NCI-H1105 treated with DMSO at 0.1 percent for 48 hours (cell line): ENCODE data around the gene DMWD.
"Not testable (repeated sequence)": the region's sequence is repeated elsewhere in the genome, so short reads cannot be mapped to it uniquely, and the experiment has no call there.

Experiments used
- DNase-seq: peaks from one replicate; lab custom pipeline; 2025; lab: John Stamatoyannopoulos, UW

The DMWD gene

DNA sequence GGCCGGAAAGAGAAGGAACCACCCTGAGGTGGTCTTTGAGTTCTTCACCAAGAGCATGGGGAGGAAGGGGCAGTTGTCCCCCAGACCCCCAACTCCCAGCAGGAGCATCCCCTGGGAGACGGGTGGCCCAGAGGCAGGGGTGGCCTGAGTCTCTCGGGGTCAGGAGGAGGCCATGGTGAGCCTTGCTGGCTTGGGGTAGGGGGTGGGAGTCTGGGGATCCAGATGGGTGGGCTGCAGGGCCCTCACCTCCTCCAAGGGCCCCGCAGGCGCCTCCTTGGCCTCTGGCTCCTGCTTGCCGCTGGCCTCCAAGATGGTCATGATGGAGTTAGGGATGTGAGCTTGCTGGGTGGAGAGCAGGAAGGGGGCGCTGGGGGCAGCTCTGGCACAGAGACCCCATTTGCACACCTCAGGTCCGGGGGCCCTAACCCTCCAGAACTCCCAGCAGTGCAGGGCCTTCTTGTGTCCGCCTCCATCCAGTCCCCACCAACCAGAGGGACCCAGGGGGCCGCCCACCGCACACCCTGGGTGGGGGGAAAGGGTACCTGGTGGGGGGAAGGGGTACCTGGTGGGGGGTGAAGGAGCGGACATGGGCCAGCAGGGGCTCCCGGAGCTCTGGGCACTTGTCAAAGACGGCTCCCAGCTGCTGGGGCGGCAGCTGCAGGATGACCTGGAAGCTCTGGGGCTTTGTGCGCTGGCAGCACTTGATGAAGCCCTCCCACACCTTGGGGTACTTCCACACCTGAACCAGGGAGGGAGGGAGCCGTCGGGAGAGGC is 23.8 kb upstream of the DMWD start:
- DNase-seq, result no peak

DNA sequence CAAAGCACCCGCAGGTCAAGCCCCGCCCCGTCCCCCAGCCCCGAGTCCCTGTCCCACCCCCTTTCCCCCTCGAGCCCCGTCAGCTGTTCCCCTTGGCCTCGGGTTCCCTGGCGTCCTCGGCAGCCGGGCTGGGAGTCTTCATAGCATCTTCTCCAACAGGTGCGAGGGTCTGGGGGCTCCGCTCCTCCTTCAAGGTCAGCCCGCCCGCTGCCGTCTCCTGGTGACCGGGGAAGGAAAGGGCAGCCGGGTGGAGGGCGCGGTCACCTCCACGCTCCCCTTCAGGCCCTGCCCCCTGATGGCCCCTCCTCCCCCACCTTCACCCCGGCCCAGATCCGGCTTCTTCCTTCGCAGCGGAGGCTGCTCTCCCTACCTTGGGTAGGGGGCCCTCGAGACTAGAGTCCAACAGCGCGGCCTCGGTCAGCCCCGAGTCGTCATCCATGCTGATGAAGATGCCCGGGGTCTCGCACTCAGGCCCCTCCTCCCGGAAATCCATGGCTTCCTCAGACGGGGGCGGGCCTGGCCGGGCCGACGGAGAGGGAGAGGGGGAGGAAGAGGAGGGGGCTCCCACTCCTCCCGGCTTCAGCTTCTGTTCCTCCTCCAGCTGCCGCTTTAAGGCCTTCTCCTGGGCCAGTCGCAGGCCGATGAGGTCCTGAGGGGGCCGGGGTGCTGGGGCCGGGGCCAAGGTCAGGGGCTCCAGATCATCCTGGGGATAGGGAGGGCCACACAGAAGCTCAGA is 23.0 kb upstream of the DMWD start:
- peak; percentile 53 for DNase-seq

DNA sequence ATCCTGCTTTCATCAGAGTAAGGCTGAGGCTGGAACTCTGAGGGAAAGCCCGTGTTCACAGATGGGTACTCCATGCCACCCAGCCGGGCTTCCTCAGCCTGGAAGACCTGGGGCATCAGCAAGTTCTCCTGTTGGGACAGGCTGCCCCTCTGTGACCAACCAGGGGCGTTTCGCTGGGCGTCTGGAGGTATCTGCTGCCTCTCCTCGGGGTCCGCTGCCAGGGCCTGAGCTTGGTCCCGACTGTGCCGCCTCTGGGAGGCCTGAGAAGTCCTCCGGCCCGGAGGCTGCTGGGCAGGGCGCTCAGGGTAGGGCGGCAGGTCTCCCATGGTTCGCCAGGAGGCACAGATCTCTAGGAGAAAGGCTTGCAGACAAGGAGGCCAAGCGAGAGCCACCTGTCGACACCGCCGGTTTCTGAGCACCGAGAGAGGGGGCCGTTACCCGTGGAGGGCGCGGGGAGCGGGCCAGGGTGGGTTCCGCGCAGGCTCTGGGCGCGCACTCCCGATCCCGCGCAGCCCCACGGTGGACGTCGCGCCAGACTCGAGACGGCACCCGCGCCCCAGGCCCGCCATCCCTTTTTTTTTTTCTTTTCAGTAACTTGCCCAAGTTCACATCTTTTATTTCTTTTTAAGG is 22.3 kb upstream of the DMWD start, which contains the start of gene RSPH6A:
RSPH6A (minus strand) TSS at position 458 of the 630 bp plus-strand sequence; CDS start at position 326, 132 bp downstream.
- peak; percentile 9 for DNase-seq

DNA sequence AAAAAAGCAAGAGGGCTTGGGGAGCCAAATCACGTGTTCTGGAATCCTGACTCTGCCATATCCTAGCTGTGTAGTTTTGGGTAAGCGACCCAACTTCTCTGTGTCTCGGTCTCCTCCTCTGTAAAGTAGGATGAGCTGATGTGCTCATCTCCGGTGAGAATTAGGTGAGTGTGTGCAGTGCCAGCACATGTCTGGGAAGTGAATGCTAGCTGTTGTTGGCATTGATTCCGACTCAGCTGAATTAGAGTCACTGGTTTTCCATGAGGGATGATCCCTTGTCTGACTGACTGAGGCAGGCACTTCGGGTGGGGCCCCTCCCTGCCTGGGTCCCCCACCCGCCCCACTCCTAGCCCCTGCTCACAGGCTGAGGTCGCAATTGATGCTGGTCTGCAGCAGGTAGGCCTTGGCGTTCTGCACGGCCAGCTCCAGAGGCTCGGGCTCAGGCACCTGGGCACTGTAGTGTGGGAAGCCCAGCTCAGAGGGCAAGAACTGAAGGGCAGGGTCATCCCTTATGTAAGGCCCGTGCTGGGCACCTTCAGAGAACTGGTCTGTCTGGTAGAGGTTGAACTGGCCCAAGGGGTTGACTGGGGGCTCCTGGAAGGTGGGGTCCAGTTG is 21.6 kb upstream of the DMWD start:
- no peak for DNase-seq

DNA sequence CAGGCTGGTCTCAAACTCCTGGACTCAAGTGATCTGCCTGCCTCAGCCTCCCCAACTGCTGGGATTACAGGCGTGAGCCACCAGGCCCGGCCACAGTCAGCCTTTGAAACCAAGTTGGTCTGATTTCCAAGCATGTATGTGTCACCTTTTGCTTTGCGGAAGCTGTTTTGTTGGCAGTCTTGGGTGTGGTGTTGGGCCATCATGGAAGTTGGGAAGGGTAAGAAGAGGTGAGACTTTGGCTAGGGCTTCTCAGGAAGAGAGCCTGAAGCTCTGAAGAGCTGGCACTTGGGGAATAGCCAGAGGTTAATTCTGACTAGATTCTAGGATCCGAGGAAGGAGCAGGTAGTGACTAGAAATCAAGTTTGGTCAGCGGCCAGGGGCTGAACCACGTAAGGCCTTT is 19.7 kb upstream of the DMWD start:
- no peak for DNase-seq

DNA sequence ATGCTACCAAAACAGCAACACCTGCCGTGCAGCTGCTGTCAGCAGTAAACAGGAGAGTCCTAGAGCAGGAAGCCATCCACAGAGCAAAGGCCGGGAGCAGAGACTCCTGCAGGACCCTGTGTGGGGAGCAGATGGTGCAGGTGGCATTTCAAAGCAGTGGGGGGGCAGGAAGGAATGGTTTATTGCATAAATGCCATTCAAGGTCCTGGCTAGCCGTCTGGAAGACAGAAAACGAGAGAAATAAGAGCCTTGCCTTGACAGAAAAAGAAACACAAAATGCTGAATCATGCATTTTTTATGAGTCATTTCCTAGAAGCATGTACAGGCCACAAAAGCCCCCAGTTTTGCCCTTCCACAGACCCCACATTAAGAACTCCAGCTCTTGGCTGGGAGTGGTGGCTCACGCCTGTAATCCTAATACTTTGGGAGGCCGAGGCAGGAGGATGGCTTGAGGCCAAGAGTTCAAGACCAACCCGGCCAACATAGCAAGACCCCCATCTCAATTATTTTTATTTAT is 17.1 kb upstream of the DMWD start:
- DNase-seq, result peak; percentile 8

DNA sequence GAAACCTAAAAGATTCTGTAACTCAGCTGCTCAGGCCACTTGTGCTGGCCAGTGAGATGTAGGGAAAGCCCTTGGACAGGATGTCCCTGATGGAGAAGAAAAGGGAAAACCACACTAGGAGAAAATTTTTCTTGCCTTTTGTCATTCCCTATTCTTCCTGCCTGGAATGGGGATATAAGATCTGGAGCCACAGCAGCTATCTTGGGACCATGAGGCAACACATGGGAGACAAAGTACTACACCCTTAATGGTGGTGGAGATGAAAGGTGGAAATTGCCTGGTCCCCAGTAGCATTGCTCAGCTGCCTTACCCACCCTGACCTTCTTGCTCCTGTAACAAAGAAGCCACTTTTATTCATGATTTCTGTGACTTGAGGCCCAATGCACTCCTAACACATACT is 13.1 kb upstream of the DMWD start:
- DNase-seq, result no peak

DNA sequence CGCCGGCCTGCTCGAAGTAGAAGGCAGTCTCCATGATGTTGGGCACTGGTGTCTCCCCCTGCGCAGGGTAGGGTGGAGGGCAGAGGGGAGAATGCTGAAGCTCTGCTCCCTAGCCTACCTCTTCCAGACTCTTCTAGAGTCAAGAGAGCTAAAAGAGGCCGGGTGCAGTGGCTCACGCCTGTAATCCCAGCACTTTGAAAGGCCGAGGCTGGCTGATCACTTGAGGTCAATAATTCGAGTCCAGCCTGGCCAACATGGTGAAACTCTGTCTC is 12.2 kb upstream of the DMWD start:
- DNase-seq, result no peak

DNA sequence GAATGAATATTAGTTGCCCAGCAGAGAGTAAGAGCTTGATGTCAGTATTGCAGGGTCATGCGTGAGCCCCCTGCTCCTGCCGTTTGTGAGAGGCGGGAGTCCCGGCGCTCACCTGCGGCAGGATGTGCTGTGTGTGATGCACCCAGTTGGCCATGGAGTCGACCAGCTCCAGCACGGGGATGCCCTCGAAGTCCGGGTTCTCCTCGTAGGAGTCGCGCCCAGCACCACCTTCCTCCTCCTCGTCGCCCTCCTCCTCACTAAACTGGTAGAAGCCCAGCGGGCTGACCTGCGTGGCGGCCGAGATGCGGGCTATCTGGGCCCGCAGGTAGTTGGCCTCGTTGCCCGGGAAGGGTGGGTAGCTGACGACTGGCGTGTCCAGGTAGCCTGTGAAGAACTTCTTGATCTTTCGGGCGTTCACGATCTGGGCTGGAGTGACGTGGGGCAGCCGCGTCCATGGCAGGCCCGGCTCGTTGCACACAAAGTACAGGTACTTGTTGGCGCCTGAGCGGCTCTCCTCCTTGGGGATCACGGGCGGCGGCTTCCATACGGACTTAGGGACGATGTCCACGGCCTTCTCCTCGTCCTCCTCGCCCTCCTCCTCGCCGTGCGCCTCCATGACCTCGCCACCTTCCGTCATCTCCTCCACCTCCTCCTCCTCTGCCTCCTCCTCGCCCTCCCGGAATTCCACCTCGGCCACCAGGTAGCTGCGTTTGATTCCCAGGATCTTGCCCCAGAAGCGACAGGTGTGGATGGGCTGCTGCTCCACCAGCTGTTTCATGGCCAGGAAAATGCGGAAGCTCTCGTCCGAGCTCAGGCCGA is 11.7 kb upstream of the DMWD start:
- no peak for DNase-seq

DNA sequence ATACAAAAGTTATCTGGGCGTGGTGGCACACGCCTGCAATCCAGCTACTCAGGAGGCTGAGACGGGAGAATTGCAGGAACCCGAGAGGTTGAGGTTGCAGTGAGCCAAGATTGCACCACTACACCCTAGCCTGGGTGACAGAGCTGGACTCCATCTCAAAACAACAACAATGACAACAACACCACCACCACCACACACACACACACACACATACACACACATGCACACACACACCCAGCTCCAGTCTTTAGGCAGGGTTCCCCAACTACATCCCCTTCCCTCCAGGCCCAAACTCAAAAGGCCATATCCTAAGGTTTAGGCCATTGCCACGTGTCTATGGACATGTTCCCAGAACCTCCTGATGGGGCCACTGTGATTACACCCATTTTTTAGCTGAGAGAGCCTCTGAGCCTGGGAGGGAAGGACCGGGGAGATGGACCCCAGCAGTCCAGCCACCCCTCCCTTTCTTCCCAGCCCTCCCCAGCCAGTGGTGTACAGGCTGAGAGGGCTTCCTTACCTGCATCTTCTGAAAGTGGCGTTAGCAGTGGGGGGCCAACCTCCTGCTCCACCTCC is 9.0 kb upstream of the DMWD start:
- DNase-seq, result no peak

DNA sequence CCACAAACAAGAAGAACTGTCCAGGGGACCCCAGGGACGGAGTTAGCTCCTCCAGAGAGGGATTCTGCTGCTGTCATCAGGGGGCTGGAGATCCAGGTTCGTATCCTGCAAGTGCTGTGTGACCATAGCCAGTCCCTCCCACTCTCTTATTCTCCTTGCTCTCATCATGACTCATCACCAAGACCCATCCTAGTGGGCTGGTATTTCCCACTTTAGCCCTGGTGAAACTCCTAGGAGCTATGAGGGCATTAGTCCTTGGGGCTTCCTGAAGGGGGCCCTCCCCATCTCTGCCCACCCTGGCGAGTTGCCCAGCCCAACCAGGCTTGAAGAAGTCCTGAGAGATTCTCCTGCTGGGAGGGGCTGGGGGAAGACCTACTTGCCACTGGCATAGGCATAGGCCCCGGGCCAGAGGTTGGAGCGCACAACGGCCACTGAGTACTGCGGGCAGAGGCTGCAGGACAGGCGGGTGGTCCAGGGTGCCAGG is 7.5 kb upstream of the DMWD start:
- DNase-seq, result no peak

DNA sequence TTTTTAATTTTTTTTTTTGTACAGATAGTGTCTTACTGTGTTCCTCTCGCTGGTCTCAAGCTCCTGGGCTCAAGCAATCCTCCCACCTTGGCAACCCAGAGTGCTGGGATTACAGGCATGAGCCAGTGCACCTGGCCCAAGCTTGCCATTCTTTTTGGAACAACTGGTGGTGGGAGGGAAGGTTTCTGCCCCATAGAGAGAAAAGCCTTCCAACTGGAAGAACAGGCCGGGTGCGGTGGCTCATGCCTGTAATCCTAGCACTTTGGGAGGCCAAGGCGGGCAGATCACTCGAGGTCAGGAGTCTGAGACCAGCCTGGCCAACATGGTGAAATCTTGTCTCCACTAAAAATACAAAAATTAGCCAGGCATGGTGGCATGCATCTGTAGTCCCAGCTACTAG is 6.9 kb upstream of the DMWD start:
- DNase-seq, result not testable (repeated sequence)

DNA sequence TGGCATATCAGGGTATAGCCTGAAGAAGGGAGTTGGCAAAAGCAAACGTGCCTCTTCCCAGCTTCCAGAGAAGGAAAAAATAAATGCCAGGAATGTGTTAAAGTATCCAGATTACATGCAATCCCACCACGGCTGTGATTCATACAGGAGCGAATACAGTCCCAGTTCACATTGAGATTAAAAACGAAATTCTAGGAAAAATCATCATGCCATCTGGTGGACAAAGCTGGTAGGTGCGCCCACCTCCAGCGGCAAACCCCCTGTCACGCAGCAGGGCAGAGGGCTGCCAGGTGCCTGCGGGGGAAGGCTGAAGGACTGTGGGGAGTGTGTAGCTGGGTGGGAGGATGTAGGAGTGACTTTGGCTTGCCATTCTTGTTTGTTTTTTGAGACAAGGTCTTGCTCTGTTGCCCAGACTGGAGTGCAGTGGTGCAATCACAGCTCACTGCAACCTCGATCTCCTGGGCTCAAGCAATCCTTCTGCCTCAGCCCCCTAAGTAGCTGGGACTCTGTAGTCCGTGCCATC is 6.4 kb upstream of the DMWD start:
- peak; percentile 70 for DNase-seq

DNA sequence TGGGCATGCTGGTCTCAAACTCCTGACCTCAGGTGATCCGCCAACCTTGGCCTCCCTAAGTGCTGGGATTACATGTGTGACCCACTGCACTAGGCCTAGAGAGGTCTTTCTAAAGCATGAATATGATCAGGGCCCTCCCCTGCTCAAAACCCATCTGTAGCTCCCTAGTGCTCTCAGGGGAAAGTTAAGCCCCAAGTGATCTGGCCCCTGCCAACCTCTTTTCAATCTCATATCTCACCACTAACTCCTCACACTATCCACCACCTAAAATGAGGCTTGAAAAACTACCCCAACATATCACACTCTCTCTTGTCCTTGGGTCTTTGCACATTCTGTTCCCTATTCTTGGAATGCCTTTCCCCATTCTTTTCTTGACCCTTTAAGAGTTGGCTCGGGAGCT is 2.0 kb upstream of the DMWD start:
- DNase-seq, result no peak

DNA sequence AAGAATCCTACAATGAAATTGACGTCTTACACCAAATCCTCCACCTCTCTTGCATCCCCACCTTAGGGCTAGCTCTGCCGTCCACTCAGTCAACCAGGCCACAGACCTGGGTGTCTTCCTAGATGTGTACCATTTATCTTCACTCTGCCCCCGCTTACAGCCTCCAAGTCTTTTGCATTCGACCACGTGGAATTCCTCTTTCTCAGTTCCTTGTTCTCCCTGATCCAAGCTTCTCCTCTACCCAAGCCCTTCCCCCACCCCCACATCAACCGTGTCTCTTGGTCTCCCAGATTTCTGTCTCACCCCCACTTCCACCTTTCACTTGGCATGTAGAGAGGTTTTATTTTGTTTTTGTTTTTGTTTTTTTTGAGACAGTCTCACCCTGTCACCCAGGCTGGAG is 1.2 kb upstream of the DMWD start:
- DNase-seq, result no peak

DNA sequence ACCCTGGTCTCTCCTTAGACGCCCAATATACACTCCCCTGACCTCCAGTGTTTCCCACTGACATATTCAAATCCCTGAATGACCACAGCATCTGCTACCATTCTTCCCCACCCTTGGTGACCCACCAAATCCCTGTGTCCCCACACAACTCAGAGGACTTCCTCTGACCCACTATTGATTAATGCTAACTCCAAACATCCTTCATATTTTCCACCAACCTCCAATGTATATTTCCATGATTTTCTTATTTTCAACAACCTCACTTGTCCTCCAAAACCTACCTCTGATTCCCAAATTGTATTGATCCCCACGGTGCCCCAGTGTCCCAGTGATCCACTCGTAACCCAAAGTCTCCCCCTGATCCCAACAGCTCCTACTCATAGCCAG is 526 bp upstream of the DMWD start:
- no peak for DNase-seq

DNA sequence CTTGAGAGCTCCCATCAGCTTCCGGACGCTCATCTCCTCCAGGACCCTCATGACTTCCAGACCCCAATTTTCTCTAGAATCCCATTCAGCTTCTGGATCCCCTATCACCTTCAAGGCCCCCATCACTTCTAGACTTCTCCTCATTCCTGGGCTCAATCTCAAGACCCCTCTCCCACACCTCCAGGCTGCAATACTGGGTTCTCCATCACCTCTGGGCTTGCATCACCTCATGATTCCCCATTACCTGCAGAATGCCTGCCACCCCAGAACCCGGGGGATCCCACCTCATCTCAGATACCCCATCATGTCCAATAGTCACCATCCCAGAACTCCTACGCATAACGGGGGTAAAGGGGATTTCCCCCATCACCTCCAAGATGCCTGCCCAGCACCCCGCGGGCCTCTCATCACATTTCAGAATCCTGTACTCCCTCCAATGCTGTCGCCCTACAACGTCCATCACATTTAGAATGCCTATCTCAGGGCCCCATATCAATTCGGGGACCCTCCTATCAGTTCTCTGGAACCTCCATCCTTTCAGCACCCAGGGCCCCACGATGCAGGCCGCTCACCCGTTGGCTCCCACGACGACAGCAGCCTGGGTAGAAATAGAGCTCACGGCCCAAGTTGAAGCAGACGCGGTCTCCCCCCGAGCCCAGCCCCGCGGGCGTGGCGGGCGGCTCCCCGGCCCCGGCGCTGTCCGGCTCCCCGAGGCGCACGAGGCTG is 738 bp downstream of the DMWD start:
- no peak for DNase-seq

DNA sequence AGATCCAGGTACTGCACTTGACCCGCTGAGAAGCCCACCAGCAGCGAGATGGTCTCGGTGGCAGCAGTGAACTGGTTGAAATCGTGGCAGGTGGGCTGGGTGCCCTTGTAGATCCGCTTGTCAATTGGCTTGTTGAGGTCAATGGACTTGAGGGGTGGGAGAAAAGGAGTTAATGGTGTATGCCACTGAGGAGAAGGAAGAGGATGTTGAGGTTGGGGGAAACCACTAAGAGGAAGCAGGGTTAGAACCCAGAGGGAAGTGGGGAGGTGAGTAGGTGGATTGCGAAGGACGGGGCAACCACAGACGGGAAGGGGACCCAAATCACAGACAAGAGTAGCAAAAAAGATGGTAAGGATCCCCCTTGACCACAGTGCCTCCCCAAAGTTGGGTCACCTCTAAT is 1.7 kb downstream of the DMWD start:
- DNase-seq, result no peak

DNA sequence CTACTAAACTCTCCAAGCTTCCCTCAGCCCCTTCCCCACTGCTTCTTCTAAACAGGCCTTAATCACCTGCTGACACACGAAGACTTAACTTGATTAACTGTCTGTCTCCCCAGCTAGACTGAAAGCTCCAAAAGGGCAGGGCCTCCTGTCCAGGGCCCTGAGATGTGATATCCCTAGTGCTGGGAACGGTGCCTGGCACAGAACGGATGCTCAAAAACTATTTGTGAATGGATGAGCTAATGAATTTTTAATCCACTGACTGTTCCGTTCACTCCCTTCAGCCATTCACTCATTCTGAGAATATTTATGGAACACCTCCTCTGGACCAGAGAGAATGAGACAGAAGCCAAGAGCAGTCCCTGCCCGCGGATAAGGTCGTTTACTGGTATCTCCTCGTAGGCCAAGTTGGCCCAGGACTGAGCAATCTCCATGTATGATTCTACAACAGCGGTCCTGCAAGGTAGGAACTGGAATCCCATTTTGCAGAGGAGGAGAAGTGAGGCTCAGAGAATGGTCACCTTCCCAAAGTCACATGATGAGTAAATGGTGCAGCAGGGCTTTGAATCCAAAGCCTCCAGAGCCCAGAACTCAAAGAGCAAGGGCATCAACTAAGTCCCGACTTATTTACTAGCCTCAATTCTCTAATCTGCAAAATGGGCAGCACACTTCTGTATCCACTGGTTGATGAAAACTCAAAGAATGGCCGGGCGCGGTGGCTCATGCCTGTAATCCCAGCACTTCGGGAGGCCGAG is 3.4 kb downstream of the DMWD start:
- DNase-seq, result no peak

DNA sequence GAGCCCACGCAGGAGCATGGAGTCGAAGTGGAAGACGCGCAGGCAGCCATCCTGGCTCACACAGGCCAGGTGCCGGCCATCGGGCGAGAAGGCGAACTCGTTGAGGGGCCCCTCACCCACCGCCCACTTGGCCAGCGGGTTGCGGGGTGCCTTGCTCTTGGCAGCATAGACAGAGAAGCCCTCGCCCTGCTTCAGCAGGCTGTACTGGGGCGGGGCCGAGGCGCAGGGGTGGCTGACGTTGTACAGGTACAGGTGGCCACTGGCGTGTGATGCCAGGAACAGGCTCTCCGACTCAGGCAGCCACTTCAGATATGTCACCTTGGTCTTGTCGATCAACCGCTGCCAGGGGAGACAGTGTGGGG is 6.1 kb downstream of the DMWD start:
- DNase-seq, result no peak
